GM23248 (cell line): Measurements from ENCODE around the gene PPP2R5C. TPM values are rescaled to one million over a fixed set of nuclear protein-coding genes. Genes with fewer than 3 reads are reported as not detected.
A peak's percentile ranks its signal among the peaks of the same experiment; 100 is the strongest.
"Not testable (repeated sequence)": the region's sequence is repeated elsewhere in the genome, so short reads cannot be mapped to it uniquely, and the experiment has no call there.

Experiments
- DNase-seq: peaks from one replicate; pipeline ENCODE4 v3.0.0-alpha.2; 2015
- H2AFZ ChIP-seq: fragments of 200-600 bp; sonication (generic); 2 replicates; pipeline ENCODE4 v1.6.1; 2016; ENCODE audit warnings: antibody characterized with exemption
- H3F3A ChIP-seq: fragments of 200-600 bp; sonication (generic); 2 replicates; pipeline ENCODE4 v1.6.1; 2016; ENCODE audit warnings: mild to moderate bottlenecking, antibody characterized with exemption, mixed run types; ENCODE audit not compliant: insufficient read depth
- H3K27ac ChIP-seq: fragments of 200-600 bp; sonication (generic); 2 replicates; pipeline ENCODE4 v1.5.1; 2016; ENCODE audit warnings: mild to moderate bottlenecking
- H3K27me3 ChIP-seq: fragments of 200-600 bp; sonication (generic); replicated peaks from 2 replicates; pipeline ENCODE4 v1.6.1; 2016; ENCODE audit warnings: mild to moderate bottlenecking; ENCODE audit not compliant: insufficient read depth
- H3K36me3 ChIP-seq: fragments of 200-600 bp; sonication (generic); 2 replicates; pipeline ENCODE4 v1.6.1; 2016; ENCODE audit warnings: low read depth, mild to moderate bottlenecking
- H3K4me1 ChIP-seq: fragments of 200-600 bp; sonication (generic); 2 replicates; pipeline ENCODE4 v1.6.1; 2016; ENCODE audit warnings: mild to moderate bottlenecking; ENCODE audit not compliant: insufficient read depth
- H3K4me2 ChIP-seq: fragments of 200-600 bp; sonication (generic); one replicate; pipeline ENCODE4 v1.6.1; 2016; ENCODE audit warnings: mild to moderate bottlenecking; ENCODE audit not compliant: unreplicated experiment
- H3K4me3 ChIP-seq: fragments of 200-600 bp; sonication (generic); 2 replicates; pipeline ENCODE4 v1.5.1; 2016; ENCODE audit warnings: mild to moderate bottlenecking
- H3K79me2 ChIP-seq: fragments of 200-600 bp; sonication (generic); 2 replicates; pipeline ENCODE4 v1.6.1; 2016; ENCODE audit warnings: mild to moderate bottlenecking; ENCODE audit not compliant: insufficient read depth
- H3K9ac ChIP-seq: fragments of 200-600 bp; sonication (generic); 2 replicates; pipeline ENCODE4 v1.6.1; 2016; ENCODE audit warnings: mild to moderate bottlenecking
- H3K9me2 ChIP-seq: fragments of 200-600 bp; sonication (generic); 2 replicates; pipeline ENCODE4 v1.6.1; 2016; ENCODE audit warnings: mixed run types, mild to moderate bottlenecking, moderate library complexity; ENCODE audit not compliant: insufficient read depth
- H3K9me3 ChIP-seq: fragments of 200-600 bp; sonication (generic); one replicate; pipeline ENCODE4 v1.6.1; 2017; ENCODE audit warnings: low read depth
- H4K20me1 ChIP-seq: fragments of 200-600 bp; sonication (generic); 2 replicates; pipeline ENCODE4 v1.6.0; 2016; ENCODE audit not compliant: insufficient read depth
- EZH2 ChIP-seq: fragments of 200-600 bp; sonication (generic); IDR thresholded peaks from 2 replicates; pipeline ENCODE4 v1.6.1; 2018; ENCODE audit warnings: antibody characterized with exemption, mild to moderate bottlenecking; ENCODE audit not compliant: insufficient read depth, poor library complexity, severe bottlenecking
- EZH2phosphoT487 ChIP-seq: fragments of 200-600 bp; sonication (generic); IDR thresholded peaks from 2 replicates; pipeline ENCODE4 v1.6.1; 2018; ENCODE audit warnings: antibody characterized with exemption, moderate library complexity, mild to moderate bottlenecking, low read depth; ENCODE audit not compliant: insufficient read depth
- WGBS, 2 experiments: methylation state at CpG; one replicate each; pipeline ENCODE4 v1.1.6; 2015 to 2017; ENCODE audit warnings: low lambda C conversion rate in 2 of 2, low coverage in 1 of 2; ENCODE audit errors: missing lambda C conversion rate in 2 of 2; 5-methylcytosine and 5-hydroxymethylcytosine counted together
- in situ Hi-C: fragments of 300-500 bp; cut with MboI; formaldehyde crosslinking; loops from 2 replicates; pipeline ENCODE4 v1.15.0; 2020
- polyA plus RNA-seq: library from polyadenylated mRNA; unstranded; fragments of >200 nt; fragmentation: Nextera tagmentation; extraction: Ambion mirVana; gene quantifications from 2 replicates; pipeline ENCODE4 v1.2.1, GENCODE V29; 2016
- total RNA-seq: library from RNA; depleted of rRNA; stranded (reverse); fragments of >200 nt; shearing (Covaris generic); gene quantifications from 2 replicates; pipeline ENCODE4 v1.2.3, GENCODE V29; 2014; rRNA removed

Gene PPP2R5C
- total RNA-seq (77.1 and 77.9 TPM in 2 replicates), polyA plus RNA-seq (74.4 and 76.3 TPM in 2 replicates)

DNA sequence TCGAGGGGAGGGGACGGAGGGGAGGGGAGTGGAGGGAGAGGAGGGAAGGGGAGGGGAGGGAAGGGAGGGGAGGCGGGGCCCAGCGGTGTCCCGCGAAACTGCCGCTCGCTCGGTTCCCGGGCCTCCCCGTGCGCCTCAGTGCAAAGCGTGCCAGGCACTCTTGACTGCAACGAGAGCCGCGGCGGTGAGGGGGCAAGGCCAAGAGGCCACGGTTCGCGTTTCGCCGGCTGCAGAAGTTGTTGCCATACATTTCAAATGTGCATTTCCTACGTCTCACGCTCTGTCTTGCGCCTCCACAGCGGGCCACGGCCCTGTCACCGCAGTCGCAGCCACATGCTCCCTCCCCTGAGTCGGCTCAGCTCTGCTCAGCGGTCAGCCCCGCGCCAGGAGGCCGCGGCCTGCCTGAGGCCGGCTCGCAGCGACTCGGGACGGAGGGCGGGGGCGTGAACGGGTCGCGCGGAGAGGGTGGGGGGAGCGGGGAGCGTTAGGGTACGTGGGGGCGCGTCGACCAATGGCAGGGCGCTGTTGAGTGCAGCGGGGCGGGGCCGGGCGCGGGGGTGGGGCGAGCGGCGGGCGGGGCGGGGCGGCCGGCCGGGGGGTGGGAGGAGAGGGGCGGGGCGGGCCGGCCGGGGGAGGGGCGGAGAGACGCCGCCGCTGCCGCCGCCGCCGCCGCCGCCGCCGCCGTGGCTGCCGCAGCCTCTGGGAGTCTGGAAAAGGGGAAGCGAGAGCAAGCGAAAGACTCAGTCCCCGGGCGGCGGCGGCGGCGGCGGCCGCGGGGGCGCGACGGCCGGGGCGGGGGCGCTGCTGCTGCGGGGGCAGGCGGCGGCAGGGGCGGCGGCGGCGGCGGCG is at the start of gene PPP2R5C:
Gene PPP2R5C, plus strand, starts transcription at position 678 of the 849 bp plus-strand sequence. CDS start 185 bp downstream, outside the sequence.
- Histone ChIP-seq H3K4me3 (peak within 1 kb of the TSS; percentile 98), H3K27ac (peak within 1 kb of the TSS; percentile 76), H3K9me3 (no peaks in the 10 kb centered on the region), H2AFZ (peak within 1 kb of the TSS; percentile 100), H3K9ac (peak within 1 kb of the TSS; percentile 82), H3F3A (no peaks in the 10 kb centered on the region), H3K36me3 (no peaks in the 10 kb centered on the region), H3K4me1 (peaks cover 8% of the 10 kb centered on the region; the same call in 1 of the 2 replicates), H3K79me2 (peaks cover 11% of the 10 kb centered on the region; the same call in 1 of the 2 replicates), H3K4me2 (peak within 1 kb of the TSS; percentile 99), H3K9me2 (no peaks in the 10 kb centered on the region), H3K27me3 (peaks cover 11% of the 10 kb centered on the region), H4K20me1 (no peaks in the 10 kb centered on the region)
- DNase-seq: peak; percentile 97
- in situ Hi-C loops: no loop called here
- TF ChIP-seq EZH2: no peak
- no peak for TF ChIP-seq EZH2phosphoT487
- 0 to 1% methylated on average over 26 to 91 of the region's 110 CpGs for WGBS, 2 experiments

DNA sequence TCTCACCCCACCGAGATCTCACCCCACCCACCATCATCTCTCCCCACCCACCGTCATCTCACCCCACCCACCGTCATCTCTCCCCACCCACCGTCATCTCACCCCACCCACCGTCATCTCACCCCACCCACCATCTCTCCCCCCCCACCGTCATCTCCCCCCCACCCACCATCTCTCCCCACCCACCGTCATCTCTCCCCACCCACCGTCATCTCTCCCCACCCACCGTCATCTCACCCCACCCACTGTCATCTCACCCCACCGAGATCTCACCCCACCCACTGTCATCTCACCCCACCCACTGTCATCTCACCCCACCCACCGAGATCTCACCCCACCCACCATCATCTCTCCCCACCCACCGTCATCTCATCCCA is 49.7 kb upstream of the PPP2R5C start:
- H3K9me2 ChIP-seq, H3K27ac ChIP-seq, H3K27me3 ChIP-seq, H3F3A ChIP-seq, H3K4me3 ChIP-seq, in situ Hi-C loops, H3K79me2 ChIP-seq, H3K4me2 ChIP-seq, H4K20me1 ChIP-seq, H3K9me3 ChIP-seq, H2AFZ ChIP-seq, H3K36me3 ChIP-seq, H3K9ac ChIP-seq, H3K4me1 ChIP-seq, DNase-seq: not testable (repeated sequence)
- 88% methylated on average over 12 of the region's 12 CpGs; no CpG with 5 or more reads in 1 of the 2 experiments for WGBS, 2 experiments

DNA sequence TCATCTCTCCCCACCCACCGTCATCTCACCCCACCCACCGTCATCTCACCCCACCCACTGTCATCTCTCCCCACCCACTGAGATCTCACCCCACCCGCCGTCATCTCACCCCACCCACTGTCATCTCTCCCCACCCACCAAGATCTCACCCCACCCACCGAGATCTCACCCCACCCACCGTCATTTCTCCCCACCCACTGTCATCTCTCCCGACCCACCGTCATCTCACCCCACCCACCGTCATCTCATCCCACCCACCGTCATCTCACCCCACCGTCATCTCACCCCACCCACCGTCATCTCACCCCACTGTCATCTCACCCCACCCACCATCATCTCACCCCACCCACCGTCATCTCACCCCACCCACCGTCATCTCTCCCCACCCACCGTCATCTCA is 49.2 kb upstream of the PPP2R5C start:
- H3K9me2 ChIP-seq, in situ Hi-C loops, DNase-seq, H3K27me3 ChIP-seq, H3K4me3 ChIP-seq, H3K79me2 ChIP-seq, H3F3A ChIP-seq, H3K9ac ChIP-seq, H3K27ac ChIP-seq, H3K36me3 ChIP-seq, H3K4me1 ChIP-seq, H4K20me1 ChIP-seq, H3K4me2 ChIP-seq, H3K9me3 ChIP-seq, H2AFZ ChIP-seq: not testable (repeated sequence)
- 89% methylated on average over 15 of the region's 15 CpGs; no CpG with 5 or more reads in 1 of the 2 experiments for WGBS, 2 experiments

DNA sequence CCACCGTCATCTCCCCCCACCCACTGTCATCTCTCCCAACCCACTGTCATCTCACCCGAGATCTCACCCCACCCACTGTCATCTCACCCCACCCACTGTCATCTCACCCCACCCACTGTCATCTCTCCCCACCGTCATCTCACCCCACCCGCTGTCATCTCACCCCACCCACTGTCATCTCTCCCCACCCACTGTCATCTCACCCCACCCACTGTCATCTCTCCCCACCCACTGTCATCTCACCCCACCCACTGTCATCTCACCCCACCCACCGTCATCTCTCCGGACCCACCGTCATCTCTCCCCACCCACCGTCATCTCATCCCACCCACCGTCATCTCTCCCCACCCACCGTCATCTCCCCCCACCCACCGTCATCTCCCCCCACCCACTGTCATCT is 48.4 kb upstream of the PPP2R5C start:
- H3K27me3 ChIP-seq, H3F3A ChIP-seq, DNase-seq, H4K20me1 ChIP-seq, in situ Hi-C loops, H2AFZ ChIP-seq, H3K9me3 ChIP-seq, H3K79me2 ChIP-seq, H3K36me3 ChIP-seq, H3K9ac ChIP-seq, H3K4me1 ChIP-seq, H3K4me3 ChIP-seq, H3K27ac ChIP-seq, H3K9me2 ChIP-seq, H3K4me2 ChIP-seq: not testable (repeated sequence)
- 85% methylated on average over 11 of the region's 11 CpGs; no CpG with 5 or more reads in 1 of the 2 experiments for WGBS, 2 experiments
